HCT116 (cell line): ENCODE results near the gene XNDC1N. TPM values are rescaled to one million over a fixed set of nuclear protein-coding genes. Genes with fewer than 3 reads are reported as not detected.
"Not testable (repeated sequence)": the region's sequence is repeated elsewhere in the genome, so short reads cannot be mapped to it uniquely, and the experiment has no call there.

Source experiments
- ATAC-seq: fragments of 200-7000 bp; cut with Tn5 transposase; 2 replicates; pipeline ENCODE4 v1.9.1; 2020; ENCODE audit warnings: mild to moderate bottlenecking, moderate library complexity
- BruUV-seq: library from RNA; stranded (reverse); fragments of 400-500 nt; replicated peaks from 2 replicates; lab custom pipeline; 2021; lab: Mats Ljungman, UMichigan
- CTCF ChIA-PET: fragments of 300-600 bp; sonication (Branson Sonifier 250); formaldehyde crosslinking; loops from one replicate; lab custom pipeline; 2021; ENCODE audit warnings: antibody characterized with exemption; lab: Charles Lee
- POLR2A ChIA-PET: fragments of 300-600, 350-600 bp; sonication (Branson Sonifier 250); formaldehyde crosslinking; loops from one replicate; lab custom pipeline; 2021; ENCODE audit warnings: antibody characterized with exemption; lab: Charles Lee
- RAD21 ChIA-PET, 2 experiments: fragments of 300-600 bp; sonication (Branson Sonifier 250); formaldehyde crosslinking; loops; one replicate each; lab custom pipeline; 2023; ENCODE audit warnings: low total read pairs in 2 of 2; ENCODE audit not compliant: uncharacterized antibody in 2 of 2, unreplicated experiment in 2 of 2, low non-redundant PET in 1 of 2; lab: Charles Lee
- DNase-seq: peaks from one replicate; pipeline ENCODE4 v3.0.0-alpha.2; 2010; ENCODE audit warnings: low read depth, low spot score
- H2AFZ ChIP-seq: fragments of 200-600 bp; shearing (Covaris generic), sonication (generic); 2 replicates; pipeline ENCODE4 v1.6.1; 2017; ENCODE audit warnings: low read depth, mixed run types, mixed read lengths, antibody characterized with exemption, low read length; ENCODE audit not compliant: poor library complexity, severe bottlenecking
- H3K27ac ChIP-seq: 2 replicates; pipeline ENCODE4 v1.5.1; 2012; ENCODE audit warnings: low read depth, low read length
- H3K27me3 ChIP-seq: fragments of 200-600 bp; sonication (generic); 2 replicates; pipeline ENCODE4 v1.6.1; 2016; ENCODE audit warnings: mixed run types, low read length, mixed read lengths; ENCODE audit not compliant: insufficient read depth
- H3K36me3 ChIP-seq, 2 experiments: fragments of 200-500 bp in 1 of 2; fragments of 200-600 bp in 1 of 2; sonication (Bioruptor generic) in 1 of 2; sonication (generic) in 1 of 2; 2 replicates each; pipeline versions ENCODE4 v1.5.1 to v1.6.1; 2014 to 2016; ENCODE audit warnings: low read length in 2 of 2, inconsistent platforms in 1 of 2, mixed read lengths in 1 of 2, mixed run types in 1 of 2; ENCODE audit not compliant: insufficient read depth in 2 of 2, control insufficient read depth in 1 of 2
- H3K4me1 ChIP-seq, 2 experiments: fragments of 200-600 bp in 1 of 2; sonication (generic) in 1 of 2; 2 replicates each; pipeline versions ENCODE4 v1.5.1 to v1.6.1; 2012 to 2017; ENCODE audit warnings: low read length in 2 of 2, inconsistent platforms in 1 of 2, mild to moderate bottlenecking in 1 of 2, mixed read lengths in 1 of 2, mixed run types in 1 of 2, moderate library complexity in 1 of 2; ENCODE audit not compliant: insufficient read depth in 2 of 2, control insufficient read depth in 1 of 2
- H3K4me2 ChIP-seq: fragments of 200-600 bp; sonication (generic); 2 replicates; pipeline ENCODE4 v1.6.1; 2017; ENCODE audit warnings: mixed run types, low read length, mixed read lengths
- H3K4me3 ChIP-seq, 2 experiments: fragments of 200-600 bp in 1 of 2; sonication (generic) in 1 of 2; replicated peaks in 1 of 2; 2 replicates each; pipeline ENCODE4 v1.5.1; 2011 to 2016; ENCODE audit warnings: low read length in 2 of 2, control low read depth in 1 of 2, low read depth in 1 of 2, mild to moderate bottlenecking in 1 of 2, mixed read lengths in 1 of 2, mixed run types in 1 of 2
- H3K79me2 ChIP-seq: fragments of 200-600 bp; sonication (generic); 2 replicates; pipeline ENCODE4 v1.6.1; 2017; ENCODE audit warnings: mild to moderate bottlenecking, mixed run types, low read length, moderate library complexity, mixed read lengths; ENCODE audit not compliant: insufficient read depth
- H3K9ac ChIP-seq: fragments of 200-600 bp; sonication (generic); 2 replicates; pipeline ENCODE4 v1.6.1; 2016; ENCODE audit warnings: low read length, mixed read lengths
- H3K9me2 ChIP-seq: fragments of 200-600 bp; sonication (generic), shearing (Covaris generic); 2 replicates; pipeline ENCODE4 v1.6.1; 2017; ENCODE audit warnings: mixed run types, mild to moderate bottlenecking, moderate library complexity; ENCODE audit not compliant: insufficient read depth
- H3K9me3 ChIP-seq, 2 experiments: fragments of 200-500 bp in 1 of 2; fragments of 200-600 bp in 1 of 2; sonication (Bioruptor generic) in 1 of 2; sonication (generic) in 1 of 2; 2 replicates each; pipeline ENCODE4 v1.6.1; 2014 to 2017; ENCODE audit warnings: low read length in 2 of 2, mixed read lengths in 2 of 2, inconsistent platforms in 1 of 2, low read depth in 1 of 2, mild to moderate bottlenecking in 1 of 2, mixed run types in 1 of 2, moderate library complexity in 1 of 2; ENCODE audit not compliant: control insufficient read depth in 1 of 2, insufficient read depth in 1 of 2
- H4K20me1 ChIP-seq: fragments of 200-600 bp; sonication (generic), shearing (Covaris generic); 2 replicates; pipeline ENCODE4 v1.6.1; 2017; ENCODE audit warnings: mixed run types, mild to moderate bottlenecking, moderate library complexity; ENCODE audit not compliant: insufficient read depth
- ZNF274 ChIP-seq: fragments of 200-500 bp; sonication (Bioruptor generic); IDR thresholded peaks from 2 replicates; pipeline ENCODE4 v1.6.1; 2014; ENCODE audit warnings: mild to moderate bottlenecking, low read depth, low read length, inconsistent platforms
- intact Hi-C: fragments of 100-400 bp; cut with micrococcal nuclease; formaldehyde crosslinking; loops from 2 replicates; pipeline ENCODE4 v1.10.0; 2022
- total RNA-seq: library from RNA; stranded (reverse); gene quantifications from one replicate; pipeline ENCODE4 v1.2.1, GENCODE V29; 2021; ENCODE audit not compliant: unreplicated experiment

Gene XNDC1N
- total RNA-seq, 1 experiment from 2014 or later, result 7.5 TPM

DNA sequence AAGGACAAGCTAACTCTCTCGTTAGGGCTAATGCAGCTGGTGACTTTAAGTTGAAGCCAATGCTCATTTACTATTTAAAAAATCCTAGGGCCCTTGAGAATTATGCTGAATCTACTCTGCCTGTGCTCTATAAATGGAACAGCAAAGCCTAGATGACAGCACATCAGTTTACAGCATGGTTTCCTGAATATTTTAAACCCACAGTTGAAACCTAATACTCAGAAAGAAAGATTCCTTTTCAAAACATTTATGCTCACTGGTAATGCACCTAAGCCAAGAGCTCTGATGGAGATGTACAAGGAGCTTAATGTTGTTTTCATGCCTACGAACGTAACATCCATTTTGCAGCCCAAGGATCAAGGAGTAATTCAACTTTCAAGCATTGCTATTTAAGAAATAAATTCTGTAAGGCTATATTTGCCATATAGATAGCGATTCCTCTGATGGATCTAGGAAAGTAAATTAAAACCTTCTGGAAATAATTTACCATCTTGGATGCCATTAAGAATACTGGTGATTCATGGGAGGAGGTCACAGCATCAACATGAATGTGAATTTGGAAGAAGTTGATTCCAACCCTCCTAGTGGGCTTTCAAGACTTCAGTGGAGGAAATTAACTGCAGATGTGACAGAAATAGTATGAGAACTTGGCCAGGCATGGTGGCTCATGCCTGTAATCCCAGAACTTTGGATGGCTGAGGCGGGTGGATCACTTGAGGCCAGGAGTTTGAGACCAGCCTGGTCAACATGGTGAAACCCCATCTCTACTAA lies 14.5 kb downstream of the XNDC1N start:
- H3K79me2 ChIP-seq, result no peaks in the 10 kb centered on the region
- TF ChIP-seq ZNF274, result no peak
- TF ChIP-seq, all 23 proteins: peak for 0
- Histone ChIP-seq H2AFZ (no peak overlapping the region), H4K20me1 (no peaks in the 10 kb centered on the region), H3K9me3 (no peaks in the 10 kb centered on the region), H3K27ac (no peak overlapping the region), H3K36me3 (no peaks in the 10 kb centered on the region; a peak in 1 of 4 replicates), H3K9ac (no peak overlapping the region), H3K27me3 (no peaks in the 10 kb centered on the region), H3K4me1 (no peaks in the 10 kb centered on the region), H3K9me2 (no peaks in the 10 kb centered on the region), H3K4me3 (no peak overlapping the region), H3K4me2 (no peak overlapping the region)
- BruUV-seq, result no TSS peak
- ChIA-PET CTCF (no interaction called here), RAD21 (no interaction called here), POLR2A (no interaction called here)
- no peak for ATAC-seq
- intact Hi-C loops, result no loop called here
- no peak for DNase-seq

DNA sequence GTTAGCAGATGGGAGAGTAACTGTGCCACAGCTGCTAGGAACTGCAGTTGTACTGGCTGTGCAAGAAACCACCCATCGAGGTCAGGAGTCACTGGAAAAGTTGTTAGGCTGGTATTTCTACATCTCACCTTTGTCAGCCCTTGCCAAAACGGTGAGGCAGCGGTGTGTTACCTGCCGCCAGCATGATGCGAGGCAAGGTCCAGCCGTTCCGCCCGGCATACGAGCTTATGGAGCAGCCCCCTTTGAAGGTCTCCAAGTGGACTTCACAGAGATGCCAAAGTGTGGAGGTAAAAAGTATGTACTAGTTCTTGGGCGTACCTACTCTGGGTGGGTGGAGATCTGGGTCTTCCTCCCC lies 16.4 kb downstream of the XNDC1N start:
- not testable (repeated sequence) for BruUV-seq, H3K4me2 ChIP-seq

More for the DNA sequence above, 16.4 kb downstream of the XNDC1N start:
- CTCF ChIA-PET, H3K27ac ChIP-seq, POLR2A ChIA-PET, H2AFZ ChIP-seq, H3K4me1 ChIP-seq, H4K20me1 ChIP-seq, H3K9me3 ChIP-seq, H3K36me3 ChIP-seq, H3K9ac ChIP-seq, RAD21 ChIA-PET, H3K4me3 ChIP-seq, ATAC-seq, H3K79me2 ChIP-seq, H3K27me3 ChIP-seq, intact Hi-C loops, DNase-seq, H3K9me2 ChIP-seq: not testable (repeated sequence)
